Embryonic facial prominence (tissue), 1 donor: ENCODE data around the gene USHBP1.

Source experiments
- DNase-seq: peaks from one replicate; pipeline ENCODE4 v3.0.0-alpha.2; 2016; ENCODE audit errors: extremely low spot score

The USHBP1 gene

GRCh38 chr19:17211547-17212446 is 52.7 kb downstream of the USHBP1 start:
- no peak for DNase-seq

- DNase-seq: no peak
These were observed 54.2 kb downstream of the USHBP1 start for GRCh38 chr19:17210296-17210695.

- no peak for DNase-seq
These were observed 55.2 kb downstream of the USHBP1 start for GRCh38 chr19:17209126-17210036.

- no peak for DNase-seq
These were observed 57.6 kb downstream of the USHBP1 start for GRCh38 chr19:17206736-17207581.

GRCh38 chr19:17205237-17206140 is 59.1 kb downstream of the USHBP1 start:
- DNase-seq: no peak

GRCh38 chr19:17202713-17203112 is 61.8 kb downstream of the USHBP1 start:
- DNase-seq: no peak

GRCh38 chr19:17202249-17202648 is 62.3 kb downstream of the USHBP1 start:
- no peak for DNase-seq

- DNase-seq: no peak
These were observed 64.0 kb downstream of the USHBP1 start for GRCh38 chr19:17200408-17201079.
